HL-60 (cell line): ENCODE results near the gene HLX.

Experiments used
- GABPA ChIP-seq: IDR thresholded peaks from 2 replicates; pipeline ENCODE4 v1.6.1; 2012; ENCODE audit warnings: low read depth
- POLR2AphosphoS5 ChIP-seq: IDR thresholded peaks from 2 replicates; pipeline ENCODE4 v1.6.1; 2012; ENCODE audit warnings: low read depth
- TF ChIP-seq, protein P1 (sequence below): IDR thresholded peaks from one replicate; pipeline ENCODE4 v1.5.1; 2011; ENCODE audit warnings: low read length, control low read depth, inconsistent platforms; ENCODE audit not compliant: insufficient read depth
- TF ChIP-seq, protein P2 (sequence below): IDR thresholded peaks from 2 replicates; pipeline ENCODE4 v1.6.1; 2012; ENCODE audit warnings: low read depth; ENCODE audit not compliant: insufficient replicate concordance

DNA sequence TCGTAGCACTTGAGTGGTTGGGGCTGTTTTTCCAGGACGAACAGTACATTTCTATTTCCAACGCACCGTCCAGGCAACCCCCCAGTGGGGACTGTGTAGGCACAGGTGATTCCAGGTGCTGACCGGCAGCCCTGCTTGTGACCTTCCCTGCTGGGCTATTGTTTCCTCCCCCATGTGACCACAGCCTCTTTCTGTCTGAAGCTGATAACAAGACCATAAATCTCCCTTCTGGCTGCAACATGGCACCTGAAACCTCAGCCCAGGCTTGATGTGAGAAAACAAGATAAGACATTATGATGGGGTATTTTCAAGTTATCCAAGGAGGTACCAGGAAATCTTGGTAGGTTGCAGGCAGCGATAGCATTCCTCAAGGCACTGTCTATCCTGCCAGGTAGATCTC, 48.2 kb downstream of the HLX start:
- TF ChIP-seq, protein P1, sequence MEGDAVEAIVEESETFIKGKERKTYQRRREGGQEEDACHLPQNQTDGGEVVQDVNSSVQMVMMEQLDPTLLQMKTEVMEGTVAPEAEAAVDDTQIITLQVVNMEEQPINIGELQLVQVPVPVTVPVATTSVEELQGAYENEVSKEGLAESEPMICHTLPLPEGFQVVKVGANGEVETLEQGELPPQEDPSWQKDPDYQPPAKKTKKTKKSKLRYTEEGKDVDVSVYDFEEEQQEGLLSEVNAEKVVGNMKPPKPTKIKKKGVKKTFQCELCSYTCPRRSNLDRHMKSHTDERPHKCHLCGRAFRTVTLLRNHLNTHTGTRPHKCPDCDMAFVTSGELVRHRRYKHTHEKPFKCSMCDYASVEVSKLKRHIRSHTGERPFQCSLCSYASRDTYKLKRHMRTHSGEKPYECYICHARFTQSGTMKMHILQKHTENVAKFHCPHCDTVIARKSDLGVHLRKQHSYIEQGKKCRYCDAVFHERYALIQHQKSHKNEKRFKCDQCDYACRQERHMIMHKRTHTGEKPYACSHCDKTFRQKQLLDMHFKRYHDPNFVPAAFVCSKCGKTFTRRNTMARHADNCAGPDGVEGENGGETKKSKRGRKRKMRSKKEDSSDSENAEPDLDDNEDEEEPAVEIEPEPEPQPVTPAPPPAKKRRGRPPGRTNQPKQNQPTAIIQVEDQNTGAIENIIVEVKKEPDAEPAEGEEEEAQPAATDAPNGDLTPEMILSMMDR = no peak
- no peak for TF ChIP-seq GABPA
- no peak for TF ChIP-seq POLR2AphosphoS5
- TF ChIP-seq, protein P2, sequence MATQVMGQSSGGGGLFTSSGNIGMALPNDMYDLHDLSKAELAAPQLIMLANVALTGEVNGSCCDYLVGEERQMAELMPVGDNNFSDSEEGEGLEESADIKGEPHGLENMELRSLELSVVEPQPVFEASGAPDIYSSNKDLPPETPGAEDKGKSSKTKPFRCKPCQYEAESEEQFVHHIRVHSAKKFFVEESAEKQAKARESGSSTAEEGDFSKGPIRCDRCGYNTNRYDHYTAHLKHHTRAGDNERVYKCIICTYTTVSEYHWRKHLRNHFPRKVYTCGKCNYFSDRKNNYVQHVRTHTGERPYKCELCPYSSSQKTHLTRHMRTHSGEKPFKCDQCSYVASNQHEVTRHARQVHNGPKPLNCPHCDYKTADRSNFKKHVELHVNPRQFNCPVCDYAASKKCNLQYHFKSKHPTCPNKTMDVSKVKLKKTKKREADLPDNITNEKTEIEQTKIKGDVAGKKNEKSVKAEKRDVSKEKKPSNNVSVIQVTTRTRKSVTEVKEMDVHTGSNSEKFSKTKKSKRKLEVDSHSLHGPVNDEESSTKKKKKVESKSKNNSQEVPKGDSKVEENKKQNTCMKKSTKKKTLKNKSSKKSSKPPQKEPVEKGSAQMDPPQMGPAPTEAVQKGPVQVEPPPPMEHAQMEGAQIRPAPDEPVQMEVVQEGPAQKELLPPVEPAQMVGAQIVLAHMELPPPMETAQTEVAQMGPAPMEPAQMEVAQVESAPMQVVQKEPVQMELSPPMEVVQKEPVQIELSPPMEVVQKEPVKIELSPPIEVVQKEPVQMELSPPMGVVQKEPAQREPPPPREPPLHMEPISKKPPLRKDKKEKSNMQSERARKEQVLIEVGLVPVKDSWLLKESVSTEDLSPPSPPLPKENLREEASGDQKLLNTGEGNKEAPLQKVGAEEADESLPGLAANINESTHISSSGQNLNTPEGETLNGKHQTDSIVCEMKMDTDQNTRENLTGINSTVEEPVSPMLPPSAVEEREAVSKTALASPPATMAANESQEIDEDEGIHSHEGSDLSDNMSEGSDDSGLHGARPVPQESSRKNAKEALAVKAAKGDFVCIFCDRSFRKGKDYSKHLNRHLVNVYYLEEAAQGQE = no peak
